HCT116 (cell line): ENCODE measurements around the gene PRMT9. TPM values are rescaled to one million over a fixed set of nuclear protein-coding genes. Genes with fewer than 3 reads are reported as not detected.

Source experiments
- ATAC-seq: fragments of 200-7000 bp; cut with Tn5 transposase; 2 replicates; pipeline ENCODE4 v1.9.1; 2020; ENCODE audit warnings: mild to moderate bottlenecking, moderate library complexity
- BruUV-seq: library from RNA; stranded (reverse); fragments of 400-500 nt; replicated peaks from 2 replicates; lab custom pipeline; 2021; lab: Mats Ljungman, UMichigan
- CTCF ChIA-PET: fragments of 300-600 bp; sonication (Branson Sonifier 250); formaldehyde crosslinking; loops from one replicate; lab custom pipeline; 2021; ENCODE audit warnings: antibody characterized with exemption; lab: Charles Lee
- POLR2A ChIA-PET: fragments of 300-600, 350-600 bp; sonication (Branson Sonifier 250); formaldehyde crosslinking; loops from one replicate; lab custom pipeline; 2021; ENCODE audit warnings: antibody characterized with exemption; lab: Charles Lee
- RAD21 ChIA-PET, 2 experiments: fragments of 300-600 bp; sonication (Branson Sonifier 250); formaldehyde crosslinking; loops; one replicate each; lab custom pipeline; 2023; ENCODE audit warnings: low total read pairs in 2 of 2; ENCODE audit not compliant: uncharacterized antibody in 2 of 2, unreplicated experiment in 2 of 2, low non-redundant PET in 1 of 2; lab: Charles Lee
- DNase-seq: peaks from one replicate; pipeline ENCODE4 v3.0.0-alpha.2; 2010; ENCODE audit warnings: low read depth, low spot score
- H2AFZ ChIP-seq: fragments of 200-600 bp; shearing (Covaris generic), sonication (generic); 2 replicates; pipeline ENCODE4 v1.6.1; 2017; ENCODE audit warnings: low read depth, mixed run types, mixed read lengths, antibody characterized with exemption, low read length; ENCODE audit not compliant: poor library complexity, severe bottlenecking
- H3K27ac ChIP-seq: 2 replicates; pipeline ENCODE4 v1.5.1; 2012; ENCODE audit warnings: low read depth, low read length
- H3K27me3 ChIP-seq: fragments of 200-600 bp; sonication (generic); 2 replicates; pipeline ENCODE4 v1.6.1; 2016; ENCODE audit warnings: mixed run types, low read length, mixed read lengths; ENCODE audit not compliant: insufficient read depth
- H3K36me3 ChIP-seq, 2 experiments: fragments of 200-500 bp in 1 of 2; fragments of 200-600 bp in 1 of 2; sonication (Bioruptor generic) in 1 of 2; sonication (generic) in 1 of 2; 2 replicates each; pipeline versions ENCODE4 v1.5.1 to v1.6.1; 2014 to 2016; ENCODE audit warnings: low read length in 2 of 2, inconsistent platforms in 1 of 2, mixed read lengths in 1 of 2, mixed run types in 1 of 2; ENCODE audit not compliant: insufficient read depth in 2 of 2, control insufficient read depth in 1 of 2
- H3K4me1 ChIP-seq, 2 experiments: fragments of 200-600 bp in 1 of 2; sonication (generic) in 1 of 2; 2 replicates each; pipeline versions ENCODE4 v1.5.1 to v1.6.1; 2012 to 2017; ENCODE audit warnings: low read length in 2 of 2, inconsistent platforms in 1 of 2, mild to moderate bottlenecking in 1 of 2, mixed read lengths in 1 of 2, mixed run types in 1 of 2, moderate library complexity in 1 of 2; ENCODE audit not compliant: insufficient read depth in 2 of 2, control insufficient read depth in 1 of 2
- H3K4me2 ChIP-seq: fragments of 200-600 bp; sonication (generic); 2 replicates; pipeline ENCODE4 v1.6.1; 2017; ENCODE audit warnings: mixed run types, low read length, mixed read lengths
- H3K4me3 ChIP-seq, 2 experiments: fragments of 200-600 bp in 1 of 2; sonication (generic) in 1 of 2; replicated peaks in 1 of 2; 2 replicates each; pipeline ENCODE4 v1.5.1; 2011 to 2016; ENCODE audit warnings: low read length in 2 of 2, control low read depth in 1 of 2, low read depth in 1 of 2, mild to moderate bottlenecking in 1 of 2, mixed read lengths in 1 of 2, mixed run types in 1 of 2
- H3K79me2 ChIP-seq: fragments of 200-600 bp; sonication (generic); 2 replicates; pipeline ENCODE4 v1.6.1; 2017; ENCODE audit warnings: mild to moderate bottlenecking, mixed run types, low read length, moderate library complexity, mixed read lengths; ENCODE audit not compliant: insufficient read depth
- H3K9ac ChIP-seq: fragments of 200-600 bp; sonication (generic); 2 replicates; pipeline ENCODE4 v1.6.1; 2016; ENCODE audit warnings: low read length, mixed read lengths
- H3K9me2 ChIP-seq: fragments of 200-600 bp; sonication (generic), shearing (Covaris generic); 2 replicates; pipeline ENCODE4 v1.6.1; 2017; ENCODE audit warnings: mixed run types, mild to moderate bottlenecking, moderate library complexity; ENCODE audit not compliant: insufficient read depth
- H3K9me3 ChIP-seq, 2 experiments: fragments of 200-500 bp in 1 of 2; fragments of 200-600 bp in 1 of 2; sonication (Bioruptor generic) in 1 of 2; sonication (generic) in 1 of 2; 2 replicates each; pipeline ENCODE4 v1.6.1; 2014 to 2017; ENCODE audit warnings: low read length in 2 of 2, mixed read lengths in 2 of 2, inconsistent platforms in 1 of 2, low read depth in 1 of 2, mild to moderate bottlenecking in 1 of 2, mixed run types in 1 of 2, moderate library complexity in 1 of 2; ENCODE audit not compliant: control insufficient read depth in 1 of 2, insufficient read depth in 1 of 2
- H4K20me1 ChIP-seq: fragments of 200-600 bp; sonication (generic), shearing (Covaris generic); 2 replicates; pipeline ENCODE4 v1.6.1; 2017; ENCODE audit warnings: mixed run types, mild to moderate bottlenecking, moderate library complexity; ENCODE audit not compliant: insufficient read depth
- CBX3 ChIP-seq: IDR thresholded peaks from 2 replicates; pipeline ENCODE4 v1.6.1; 2012; ENCODE audit warnings: low read depth
- CEBPB ChIP-seq: IDR thresholded peaks from 2 replicates; pipeline ENCODE4 v1.6.1; 2012; ENCODE audit warnings: low read depth
- ELF1 ChIP-seq: IDR thresholded peaks from 2 replicates; pipeline ENCODE4 v1.6.1; 2012; ENCODE audit warnings: low read depth, borderline replicate concordance
- EZH2 ChIP-seq: fragments of 200-600 bp; sonication (generic); IDR thresholded peaks from 2 replicates; pipeline ENCODE4 v1.6.1; 2017; ENCODE audit warnings: antibody characterized with exemption, mixed run types
- EZH2phosphoT487 ChIP-seq: fragments of 200-600 bp; IDR thresholded peaks from 2 replicates; pipeline ENCODE4 v1.6.1; 2018; ENCODE audit warnings: antibody characterized with exemption, borderline replicate concordance
- JUND ChIP-seq: IDR thresholded peaks from 2 replicates; pipeline ENCODE4 v1.6.1; 2012
- POLR2A ChIP-seq: IDR thresholded peaks from 2 replicates; pipeline ENCODE4 v1.7.0; 2011; ENCODE audit warnings: borderline replicate concordance; ENCODE audit not compliant: insufficient read depth, insufficient read length; ENCODE audit errors: extremely low read depth
- SIN3A ChIP-seq: IDR thresholded peaks from 2 replicates; pipeline ENCODE4 v1.6.1; 2012; ENCODE audit warnings: low read depth
- ZFX ChIP-seq: fragments of 450-650 bp; IDR thresholded peaks from 2 replicates; pipeline ENCODE4 v1.6.1; 2017
- intact Hi-C: fragments of 100-400 bp; cut with micrococcal nuclease; formaldehyde crosslinking; loops from 2 replicates; pipeline ENCODE4 v1.10.0; 2022
- total RNA-seq: library from RNA; stranded (reverse); gene quantifications from one replicate; pipeline ENCODE4 v1.2.1, GENCODE V29; 2021; ENCODE audit not compliant: unreplicated experiment
- TF ChIP-seq, protein P1 (sequence below): IDR thresholded peaks from 2 replicates; pipeline ENCODE4 v1.6.1; 2012; ENCODE audit warnings: low read depth
- TF ChIP-seq, protein P2 (sequence below): IDR thresholded peaks from 2 replicates; pipeline ENCODE4 v1.6.1; 2012
- TF ChIP-seq, protein P3 (sequence below), 3 experiments: fragments of 200-600 bp in 1 of 3; sonication (generic) in 1 of 3; IDR thresholded peaks in 2 of 3; conservative IDR thresholded peaks in 1 of 3; 2 replicates each; pipeline ENCODE4 v1.5.1; 2012 to 2017; ENCODE audit warnings: low read depth in 2 of 3, low read length in 2 of 3, antibody characterized with exemption in 1 of 3, borderline replicate concordance in 1 of 3, control low read depth in 1 of 3, mild to moderate bottlenecking in 1 of 3, mixed read lengths in 1 of 3, mixed run types in 1 of 3, moderate library complexity in 1 of 3; ENCODE audit not compliant: insufficient read depth in 1 of 3

The PRMT9 gene
- total RNA-seq, 1 experiment from 2014 or later, result 5.8 TPM

DNA sequence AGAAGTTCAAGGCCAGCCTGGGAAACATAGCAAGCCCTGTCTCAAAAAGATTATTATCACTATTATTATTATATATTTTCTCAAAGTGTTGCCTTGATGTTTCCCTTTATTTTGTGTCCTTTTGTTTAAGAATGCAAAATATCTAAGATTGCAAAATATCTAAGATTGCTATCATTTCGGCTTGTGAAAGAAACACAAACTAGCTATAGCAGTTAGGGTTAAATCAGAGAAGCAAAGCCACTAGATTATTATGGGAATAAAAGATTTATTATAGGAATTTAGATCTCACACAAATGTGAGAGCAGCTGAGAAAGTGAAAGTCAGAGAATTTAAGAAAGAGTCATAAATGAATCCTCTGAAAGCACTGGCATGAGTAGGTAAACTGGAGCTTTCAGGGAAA lies 84.8 kb downstream of the PRMT9 start:
- CTCF ChIA-PET, result interaction anchor here (1.9 kb wide), 1 partner anchor 268 kb away, joined by 11 read pairs; no protein-coding TSS in a partner anchor
- no TSS peak for BruUV-seq

More for the DNA sequence above, 84.8 kb downstream of the PRMT9 start:
- no peaks in the 10 kb centered on the region for H3K9me3 ChIP-seq
- intact Hi-C loops, result loop anchor here (10.0 kb wide), 1 partner anchor 1254 kb away; no protein-coding TSS in a partner anchor
- H3K4me2 ChIP-seq, result no peak overlapping the region
- TF ChIP-seq CEBPB (no peak), JUND (no peak), EZH2 (no peak), CBX3 (no peak), POLR2A (no peak), ZFX (no peak), SIN3A (no peak), ELF1 (no peak), EZH2phosphoT487 (no peak)
- TF ChIP-seq, protein P1, sequence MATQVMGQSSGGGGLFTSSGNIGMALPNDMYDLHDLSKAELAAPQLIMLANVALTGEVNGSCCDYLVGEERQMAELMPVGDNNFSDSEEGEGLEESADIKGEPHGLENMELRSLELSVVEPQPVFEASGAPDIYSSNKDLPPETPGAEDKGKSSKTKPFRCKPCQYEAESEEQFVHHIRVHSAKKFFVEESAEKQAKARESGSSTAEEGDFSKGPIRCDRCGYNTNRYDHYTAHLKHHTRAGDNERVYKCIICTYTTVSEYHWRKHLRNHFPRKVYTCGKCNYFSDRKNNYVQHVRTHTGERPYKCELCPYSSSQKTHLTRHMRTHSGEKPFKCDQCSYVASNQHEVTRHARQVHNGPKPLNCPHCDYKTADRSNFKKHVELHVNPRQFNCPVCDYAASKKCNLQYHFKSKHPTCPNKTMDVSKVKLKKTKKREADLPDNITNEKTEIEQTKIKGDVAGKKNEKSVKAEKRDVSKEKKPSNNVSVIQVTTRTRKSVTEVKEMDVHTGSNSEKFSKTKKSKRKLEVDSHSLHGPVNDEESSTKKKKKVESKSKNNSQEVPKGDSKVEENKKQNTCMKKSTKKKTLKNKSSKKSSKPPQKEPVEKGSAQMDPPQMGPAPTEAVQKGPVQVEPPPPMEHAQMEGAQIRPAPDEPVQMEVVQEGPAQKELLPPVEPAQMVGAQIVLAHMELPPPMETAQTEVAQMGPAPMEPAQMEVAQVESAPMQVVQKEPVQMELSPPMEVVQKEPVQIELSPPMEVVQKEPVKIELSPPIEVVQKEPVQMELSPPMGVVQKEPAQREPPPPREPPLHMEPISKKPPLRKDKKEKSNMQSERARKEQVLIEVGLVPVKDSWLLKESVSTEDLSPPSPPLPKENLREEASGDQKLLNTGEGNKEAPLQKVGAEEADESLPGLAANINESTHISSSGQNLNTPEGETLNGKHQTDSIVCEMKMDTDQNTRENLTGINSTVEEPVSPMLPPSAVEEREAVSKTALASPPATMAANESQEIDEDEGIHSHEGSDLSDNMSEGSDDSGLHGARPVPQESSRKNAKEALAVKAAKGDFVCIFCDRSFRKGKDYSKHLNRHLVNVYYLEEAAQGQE, result no peak
- TF ChIP-seq, protein P2, sequence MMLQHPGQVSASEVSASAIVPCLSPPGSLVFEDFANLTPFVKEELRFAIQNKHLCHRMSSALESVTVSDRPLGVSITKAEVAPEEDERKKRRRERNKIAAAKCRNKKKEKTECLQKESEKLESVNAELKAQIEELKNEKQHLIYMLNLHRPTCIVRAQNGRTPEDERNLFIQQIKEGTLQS, result no peak
- TF ChIP-seq, protein P3, sequence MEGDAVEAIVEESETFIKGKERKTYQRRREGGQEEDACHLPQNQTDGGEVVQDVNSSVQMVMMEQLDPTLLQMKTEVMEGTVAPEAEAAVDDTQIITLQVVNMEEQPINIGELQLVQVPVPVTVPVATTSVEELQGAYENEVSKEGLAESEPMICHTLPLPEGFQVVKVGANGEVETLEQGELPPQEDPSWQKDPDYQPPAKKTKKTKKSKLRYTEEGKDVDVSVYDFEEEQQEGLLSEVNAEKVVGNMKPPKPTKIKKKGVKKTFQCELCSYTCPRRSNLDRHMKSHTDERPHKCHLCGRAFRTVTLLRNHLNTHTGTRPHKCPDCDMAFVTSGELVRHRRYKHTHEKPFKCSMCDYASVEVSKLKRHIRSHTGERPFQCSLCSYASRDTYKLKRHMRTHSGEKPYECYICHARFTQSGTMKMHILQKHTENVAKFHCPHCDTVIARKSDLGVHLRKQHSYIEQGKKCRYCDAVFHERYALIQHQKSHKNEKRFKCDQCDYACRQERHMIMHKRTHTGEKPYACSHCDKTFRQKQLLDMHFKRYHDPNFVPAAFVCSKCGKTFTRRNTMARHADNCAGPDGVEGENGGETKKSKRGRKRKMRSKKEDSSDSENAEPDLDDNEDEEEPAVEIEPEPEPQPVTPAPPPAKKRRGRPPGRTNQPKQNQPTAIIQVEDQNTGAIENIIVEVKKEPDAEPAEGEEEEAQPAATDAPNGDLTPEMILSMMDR (IDR thresholded peaks at IDR 0.05 in 2 of 3, conservative IDR thresholded peaks at IDR 0.05 in 1 of 3; ENCODE audit: borderline replicate concordance in 1 of 3, insufficient read depth in 1 of 3, low read depth in 2 of 3, low read length in 2 of 3), result no peak
- ATAC-seq, result no peak
- no peaks in the 10 kb centered on the region for H3K36me3 ChIP-seq
- no peak for DNase-seq
- ChIA-PET POLR2A (interaction anchor here (1.2 to 1.4 kb wide), 2 partner anchors 18 to 267 kb away, joined by 3 read pairs; partner anchors contain the start of gene TMEM184C), RAD21 (no interaction called here)
- H3K9ac ChIP-seq, result no peak overlapping the region
- H2AFZ ChIP-seq, result no peak overlapping the region
- no peaks in the 10 kb centered on the region for H3K79me2 ChIP-seq
- H3K4me1 ChIP-seq, result peaks cover 0 to 14% of the 10 kb centered on the region in 2 experiments; a peak in 2 of 4 replicates
- no peaks in the 10 kb centered on the region for H4K20me1 ChIP-seq
- H3K27ac ChIP-seq, result no peak overlapping the region
- H3K4me3 ChIP-seq, result no peak overlapping the region
- no peaks in the 10 kb centered on the region for H3K27me3 ChIP-seq
- no peaks in the 10 kb centered on the region; the same call in 1 of the 2 replicates for H3K9me2 ChIP-seq
